Measurements from ENCODE around the gene FGF1. TPM values are rescaled to one million over a fixed set of nuclear protein-coding genes. Genes with fewer than 3 reads are reported as not detected.

Gene FGF1
- total and polyA plus RNA-seq, 3 donors from 2014 or later = 1.9 to 4.4 (median 2.2) TPM

GRCh38 chr5:142658278-142658677, 27.6 kb downstream of the FGF1 start:
- TF ChIP-seq, protein P1, sequence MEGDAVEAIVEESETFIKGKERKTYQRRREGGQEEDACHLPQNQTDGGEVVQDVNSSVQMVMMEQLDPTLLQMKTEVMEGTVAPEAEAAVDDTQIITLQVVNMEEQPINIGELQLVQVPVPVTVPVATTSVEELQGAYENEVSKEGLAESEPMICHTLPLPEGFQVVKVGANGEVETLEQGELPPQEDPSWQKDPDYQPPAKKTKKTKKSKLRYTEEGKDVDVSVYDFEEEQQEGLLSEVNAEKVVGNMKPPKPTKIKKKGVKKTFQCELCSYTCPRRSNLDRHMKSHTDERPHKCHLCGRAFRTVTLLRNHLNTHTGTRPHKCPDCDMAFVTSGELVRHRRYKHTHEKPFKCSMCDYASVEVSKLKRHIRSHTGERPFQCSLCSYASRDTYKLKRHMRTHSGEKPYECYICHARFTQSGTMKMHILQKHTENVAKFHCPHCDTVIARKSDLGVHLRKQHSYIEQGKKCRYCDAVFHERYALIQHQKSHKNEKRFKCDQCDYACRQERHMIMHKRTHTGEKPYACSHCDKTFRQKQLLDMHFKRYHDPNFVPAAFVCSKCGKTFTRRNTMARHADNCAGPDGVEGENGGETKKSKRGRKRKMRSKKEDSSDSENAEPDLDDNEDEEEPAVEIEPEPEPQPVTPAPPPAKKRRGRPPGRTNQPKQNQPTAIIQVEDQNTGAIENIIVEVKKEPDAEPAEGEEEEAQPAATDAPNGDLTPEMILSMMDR (IDR thresholded peaks at IDR 0.05) = no peak
- TF ChIP-seq POLR2A (IDR thresholded peaks at IDR 0.05) = no peak

GRCh38 chr5:142657446-142657845, 28.4 kb downstream of the FGF1 start:
- H3K4me3 ChIP-seq = no peak overlapping the region
- no peaks in the 10 kb centered on the region for H3K36me3 ChIP-seq (ENCODE audit: low read depth, missing control alignments)
- WGBS, 2 donors = 91 to 93% methylated on average over 8 of the region's 8 CpGs
- TF ChIP-seq POLR2A (IDR thresholded peaks at IDR 0.05) = no peak
- H3K4me1 ChIP-seq = peaks cover 21% of the 10 kb centered on the region
- intact Hi-C loops (cut with DNase I; ENCODE audit: low total_unique reads) = no loop called here
- H3K27me3 ChIP-seq = no peaks in the 10 kb centered on the region
- no peak overlapping the region for H3K27ac ChIP-seq
- no peaks in the 10 kb centered on the region for H3K9me3 ChIP-seq
- no peak for DNase-seq

More at GRCh38 chr5:142658278-142658677, 27.6 kb downstream of the FGF1 start:
- peaks cover 21% of the 10 kb centered on the region for H3K4me1 ChIP-seq
- H3K27ac ChIP-seq = no peak overlapping the region
- H3K4me3 ChIP-seq = no peak overlapping the region
- WGBS, 2 donors = 87 to 91% methylated on average over 2 of the region's 2 CpGs
- intact Hi-C loops (cut with DNase I; ENCODE audit: low total_unique reads) = no loop called here
- DNase-seq = no peak
- no peaks in the 10 kb centered on the region for H3K27me3 ChIP-seq
- no peaks in the 10 kb centered on the region for H3K36me3 ChIP-seq (ENCODE audit: low read depth, missing control alignments)
- H3K9me3 ChIP-seq = no peaks in the 10 kb centered on the region

GRCh38 chr5:142655339-142656267, 30.3 kb downstream of the FGF1 start:
- intact Hi-C loops (cut with DNase I; ENCODE audit: low total_unique reads) = no loop called here
- Histone ChIP-seq H3K27ac (no peak overlapping the region), H3K4me1 (peaks cover 21% of the 10 kb centered on the region), H3K36me3 (ENCODE audit: low read depth, missing control alignments) (no peaks in the 10 kb centered on the region), H3K4me3 (no peak overlapping the region), H3K27me3 (no peaks in the 10 kb centered on the region), H3K9me3 (no peaks in the 10 kb centered on the region)
- TF ChIP-seq, protein P1 (IDR thresholded peaks at IDR 0.05) = peak; percentile 82 to 96 (median 88)
- TF ChIP-seq POLR2A (IDR thresholded peaks at IDR 0.05) = no peak
- DNase-seq = peak; percentile 94
- WGBS, 2 donors = 17% methylated on average over 13 of the region's 13 CpGs

GRCh38 chr5:142654578-142655058, 31.3 kb downstream of the FGF1 start:
- Histone ChIP-seq H3K4me1 (peaks cover 21% of the 10 kb centered on the region), H3K36me3 (ENCODE audit: low read depth, missing control alignments) (no peaks in the 10 kb centered on the region), H3K27me3 (no peaks in the 10 kb centered on the region), H3K4me3 (no peak overlapping the region), H3K9me3 (no peaks in the 10 kb centered on the region), H3K27ac (peak overlapping the region; percentile 14 to 20)
- no peak for DNase-seq
- intact Hi-C loops (cut with DNase I; ENCODE audit: low total_unique reads) = no loop called here
- TF ChIP-seq, protein P1 (IDR thresholded peaks at IDR 0.05) = peak in 1 of 3 experiments; percentile 8
- no peak for TF ChIP-seq POLR2A (IDR thresholded peaks at IDR 0.05)
- WGBS, 2 donors = 50 to 51% methylated on average over 6 to 8 of the region's 8 CpGs

DNA sequence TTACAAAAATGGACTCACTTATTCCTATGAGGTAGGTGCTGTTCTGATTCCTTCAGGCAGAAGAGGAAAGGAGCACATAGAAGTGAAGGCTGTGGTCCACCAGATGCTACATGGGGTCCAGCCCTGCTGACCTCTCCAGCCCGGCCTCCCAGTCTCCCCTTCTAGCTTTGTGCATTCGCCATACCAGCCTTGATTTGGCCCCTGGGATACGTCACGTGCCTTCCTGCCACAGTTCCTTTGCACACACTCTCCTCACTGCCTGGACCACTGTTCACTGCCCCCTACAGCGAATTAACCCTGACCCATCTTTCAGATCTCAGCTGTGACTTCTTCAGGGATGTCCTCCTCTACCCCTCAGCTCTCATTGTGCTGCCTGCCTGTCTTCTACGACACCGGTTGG, 32.6 kb downstream of the FGF1 start:
- intact Hi-C loops (cut with DNase I; ENCODE audit: low total_unique reads) = no loop called here
- H3K27me3 ChIP-seq = no peaks in the 10 kb centered on the region
- H3K4me1 ChIP-seq = peaks cover 21% of the 10 kb centered on the region
- H3K9me3 ChIP-seq = no peaks in the 10 kb centered on the region
- DNase-seq = no peak
- no peak overlapping the region for H3K27ac ChIP-seq
- TF ChIP-seq, protein P1 (IDR thresholded peaks at IDR 0.05) = no peak
- TF ChIP-seq POLR2A (IDR thresholded peaks at IDR 0.05) = no peak
- WGBS, 2 donors = 93 to 98% methylated on average over 7 of the region's 7 CpGs
- no peaks in the 10 kb centered on the region for H3K36me3 ChIP-seq (ENCODE audit: low read depth, missing control alignments)
- H3K4me3 ChIP-seq = no peak overlapping the region
